Fibroblast of skin of abdomen (primary cell): ENCODE measurements around the gene ACOT7.
"Not testable (repeated sequence)": the region's sequence is repeated elsewhere in the genome, so short reads cannot be mapped to it uniquely, and the experiment has no call there.

ENCODE experiments used
- DNase-seq: peaks from one replicate; pipeline ENCODE4 v3.0.0-alpha.2; 2013

Gene ACOT7

DNA sequence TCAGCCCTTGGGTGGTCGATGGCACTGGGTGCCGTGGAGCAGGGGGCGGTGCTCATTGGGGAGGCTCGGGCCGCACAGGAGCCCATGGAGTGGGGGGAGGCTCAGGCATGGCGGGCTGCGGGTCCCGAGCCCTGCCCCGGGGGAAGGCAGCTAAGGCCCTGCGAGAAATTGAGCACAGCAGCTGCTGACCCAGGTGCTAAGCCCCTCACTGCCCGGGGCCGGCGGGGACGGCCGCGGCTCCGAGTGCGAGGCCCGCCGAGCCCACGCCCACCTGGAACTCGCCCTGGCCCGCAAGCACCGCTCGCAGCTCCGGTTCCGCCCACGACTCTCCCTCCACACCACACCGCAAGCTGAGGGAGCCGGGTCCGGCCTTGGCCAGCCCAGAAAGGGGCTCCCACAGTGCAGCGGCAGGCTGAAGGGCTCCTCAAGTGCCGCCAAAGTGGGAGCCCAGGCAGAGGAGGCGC, 2.2 kb upstream of the ACOT7 start:
- DNase-seq = not testable (repeated sequence)

DNA sequence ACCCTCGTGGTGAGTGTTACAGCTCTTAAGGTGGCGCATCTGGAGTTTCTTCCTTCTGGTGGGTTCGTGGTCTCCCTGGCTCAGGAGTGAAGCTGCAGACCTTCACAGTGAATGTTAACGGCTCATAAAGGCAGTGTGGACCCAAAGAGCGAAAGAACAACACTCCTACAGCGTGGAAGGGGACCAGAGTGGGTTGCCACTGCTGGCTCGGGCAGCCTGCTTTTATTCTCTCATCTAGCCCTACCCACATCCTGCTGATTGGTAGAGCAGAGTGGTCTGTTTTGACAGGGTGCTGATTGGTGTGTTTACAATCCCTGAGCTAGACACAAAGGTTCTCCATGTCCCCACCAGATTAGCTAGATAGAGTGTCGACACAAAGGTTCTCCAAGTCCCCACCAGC, 1.6 kb upstream of the ACOT7 start:
- not testable (repeated sequence) for DNase-seq

DNA sequence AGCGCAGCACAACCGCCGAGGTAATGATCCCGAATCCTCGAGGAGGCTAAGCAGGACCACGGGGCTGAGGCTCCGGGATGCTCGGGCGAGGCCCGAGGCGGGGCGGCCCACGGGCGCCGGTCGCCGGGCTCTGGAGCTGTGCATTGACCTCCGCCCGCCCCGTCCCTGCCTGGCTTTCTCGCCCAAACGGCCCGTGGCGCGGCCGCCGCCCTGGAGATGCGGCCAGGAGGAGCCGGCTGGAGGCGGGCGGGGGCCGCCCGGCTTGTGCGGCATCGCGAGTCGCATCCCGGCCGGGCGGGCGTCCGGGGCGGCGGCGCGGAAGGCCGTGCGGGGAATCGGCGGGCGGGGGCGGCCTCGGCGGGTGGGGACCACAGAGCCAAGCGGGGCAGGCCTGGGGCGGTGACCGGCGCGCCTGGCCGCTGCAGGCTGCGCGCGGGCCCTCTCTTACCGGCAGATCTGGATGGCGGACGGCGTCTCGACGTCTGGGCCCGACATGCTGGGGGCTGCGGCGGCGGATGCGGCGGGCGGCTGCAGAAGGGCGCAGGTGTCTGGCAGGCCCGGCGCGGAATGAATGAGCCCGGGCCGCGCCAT, 663 bp downstream of the ACOT7 start:
- DNase-seq = no peak

DNA sequence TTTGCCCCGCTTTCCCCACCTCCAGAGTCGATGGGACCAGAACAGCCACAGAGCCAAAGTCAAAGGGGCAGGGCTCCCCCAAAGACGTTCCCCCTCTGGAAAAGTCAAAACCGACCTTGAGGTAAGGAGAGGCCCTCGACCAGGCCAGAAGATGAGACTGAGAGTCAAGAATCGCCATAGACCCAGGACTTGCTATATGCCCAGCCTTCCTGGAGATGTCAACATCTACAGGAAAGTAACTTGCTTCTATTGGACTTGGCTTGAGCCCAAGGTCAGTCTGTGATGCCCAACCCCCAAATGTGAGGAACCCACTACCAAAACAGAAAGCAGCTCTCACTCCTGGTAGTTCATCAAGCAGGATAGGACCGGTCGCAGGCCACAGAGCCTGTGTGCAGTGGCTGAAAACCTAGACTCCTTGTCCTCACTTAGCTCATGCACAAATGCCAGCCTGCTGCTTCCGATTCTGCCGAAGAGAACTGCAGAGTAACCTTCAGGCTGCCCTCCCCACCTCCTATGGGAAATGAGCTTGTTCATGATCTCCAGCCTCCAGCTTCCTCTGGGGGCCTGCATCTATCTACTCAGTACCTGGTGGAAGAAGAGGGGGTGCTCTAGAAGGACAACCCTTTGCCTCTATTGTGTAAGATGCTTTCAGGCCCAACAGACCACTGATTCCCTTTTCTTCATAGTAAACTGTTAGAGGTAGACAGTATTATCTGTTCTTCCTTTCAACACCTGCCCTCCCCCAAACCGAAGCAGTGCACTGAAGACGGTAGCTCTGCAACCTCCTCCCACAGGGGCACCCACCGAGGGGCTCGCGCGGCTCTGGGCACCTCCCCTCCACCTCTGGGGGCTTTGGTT, 1.4 kb downstream of the ACOT7 start:
- no peak for DNase-seq

DNA sequence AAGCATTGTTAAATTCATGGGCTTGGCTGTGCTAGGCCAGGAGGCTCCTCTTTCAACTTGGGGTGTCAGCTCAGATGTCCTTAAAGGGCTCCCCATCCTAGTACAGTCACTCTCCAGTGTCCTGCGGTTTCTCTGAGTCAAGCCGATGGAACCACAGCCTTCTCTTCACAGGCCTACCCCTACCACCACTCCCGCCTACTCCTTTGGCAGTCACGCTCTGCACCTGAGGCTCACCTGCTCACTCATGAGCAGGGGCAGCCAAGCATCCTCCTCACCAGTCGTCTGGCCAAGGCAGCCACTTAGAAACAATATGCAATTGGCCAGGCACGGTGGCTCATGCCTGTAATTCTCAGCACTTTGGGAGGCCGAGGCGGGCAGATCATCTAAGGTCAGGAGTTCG, 3.6 kb downstream of the ACOT7 start:
- no peak for DNase-seq

DNA sequence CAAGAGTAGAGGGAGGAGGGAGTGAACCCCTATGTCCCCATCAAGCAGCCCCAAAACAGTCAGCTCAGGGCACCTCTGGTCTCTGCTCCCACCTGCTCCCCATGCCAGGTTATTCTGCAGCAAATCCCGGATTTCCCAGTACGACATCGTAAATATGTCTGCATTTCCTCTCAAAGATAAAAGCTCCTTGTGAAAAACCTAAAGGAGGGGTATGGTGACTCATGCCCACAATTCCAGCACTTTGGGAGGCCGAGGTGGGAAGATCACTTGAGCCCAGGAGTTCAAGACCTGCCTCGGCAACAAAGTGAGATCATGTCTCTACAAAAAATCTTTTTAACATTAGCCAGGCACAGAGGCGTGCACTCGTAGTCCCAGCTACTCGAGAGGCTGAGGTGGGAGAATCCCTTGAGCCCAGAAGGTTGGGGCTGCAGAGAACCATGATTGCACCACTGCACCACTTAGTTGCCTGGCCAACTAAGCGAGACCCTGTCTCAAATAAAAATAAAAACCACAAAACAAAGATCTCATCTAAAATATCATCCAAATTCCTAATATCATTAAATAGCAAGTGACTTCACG, 7.1 kb downstream of the ACOT7 start:
- peak; percentile 42 for DNase-seq

DNA sequence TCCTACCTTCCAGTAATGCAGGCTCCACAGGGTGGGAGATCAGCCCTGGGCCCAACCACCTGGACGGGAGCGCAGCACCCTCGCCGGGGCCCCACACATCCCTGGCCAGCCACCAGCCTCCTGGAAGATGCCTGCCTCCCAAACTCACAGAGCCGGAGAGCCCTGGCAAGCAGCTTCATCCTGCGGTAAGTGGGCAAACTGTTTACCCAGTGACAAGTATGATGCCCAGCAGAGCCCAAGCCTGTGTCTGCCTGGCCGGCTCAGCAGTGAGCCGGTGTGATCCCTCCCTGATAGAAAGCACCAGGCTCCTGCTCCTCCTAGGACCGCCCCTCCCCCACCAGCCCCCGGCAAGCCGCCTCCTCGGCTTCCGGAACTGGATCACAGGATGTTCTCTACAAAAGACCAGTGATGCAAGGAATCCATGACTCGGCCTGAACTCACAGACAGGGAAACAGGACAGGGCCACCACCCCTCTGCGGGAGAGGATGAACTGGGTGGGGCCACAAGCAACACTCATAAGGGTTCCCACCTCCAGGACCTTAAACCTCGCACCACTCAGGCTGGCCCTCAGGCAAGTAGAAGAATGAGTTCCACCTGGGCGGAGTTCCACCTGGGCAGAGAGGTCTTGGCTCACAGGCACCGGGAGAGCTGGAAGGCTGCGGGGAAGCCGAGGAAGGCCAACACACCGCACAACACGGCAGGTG, 7.9 kb downstream of the ACOT7 start:
- peak; percentile 69 for DNase-seq

DNA sequence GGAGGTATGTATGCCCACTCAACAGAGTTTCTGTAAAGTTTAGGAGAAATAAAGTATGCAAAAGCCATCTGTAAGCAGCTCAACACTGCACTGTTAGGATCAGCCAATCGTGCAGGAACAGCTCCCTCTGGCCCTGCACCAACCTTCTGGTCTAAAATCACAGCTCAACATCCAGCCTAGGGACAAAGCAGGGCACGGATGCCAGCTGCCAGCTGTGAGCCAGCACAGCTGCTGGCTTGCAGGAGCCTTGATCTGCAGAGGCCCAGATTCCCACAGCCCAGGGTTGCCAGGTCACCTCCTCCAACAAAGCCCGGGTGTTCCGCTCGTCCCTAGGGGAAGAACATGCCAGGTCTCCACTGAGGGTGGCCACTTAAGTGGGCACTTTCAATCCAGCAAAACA, 8.6 kb downstream of the ACOT7 start:
- no peak for DNase-seq

DNA sequence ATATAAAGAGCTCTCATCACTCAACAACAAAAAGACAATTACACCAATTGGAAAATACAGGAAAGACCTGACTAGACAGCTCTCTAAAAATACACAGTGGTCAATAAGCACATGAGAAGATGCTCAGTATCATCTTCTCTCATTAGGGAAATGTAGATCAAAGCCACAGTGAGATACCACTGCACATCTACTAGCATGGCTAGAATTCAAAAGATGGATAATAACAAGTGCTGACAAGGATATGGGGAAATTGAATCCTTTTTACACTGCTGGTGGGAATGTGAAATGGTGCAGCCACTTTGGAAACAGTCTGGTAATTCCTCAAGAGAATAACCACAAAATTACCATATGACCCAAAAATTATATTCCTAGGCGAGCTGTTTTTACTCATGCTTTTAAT, 9.4 kb downstream of the ACOT7 start:
- DNase-seq = no peak

DNA sequence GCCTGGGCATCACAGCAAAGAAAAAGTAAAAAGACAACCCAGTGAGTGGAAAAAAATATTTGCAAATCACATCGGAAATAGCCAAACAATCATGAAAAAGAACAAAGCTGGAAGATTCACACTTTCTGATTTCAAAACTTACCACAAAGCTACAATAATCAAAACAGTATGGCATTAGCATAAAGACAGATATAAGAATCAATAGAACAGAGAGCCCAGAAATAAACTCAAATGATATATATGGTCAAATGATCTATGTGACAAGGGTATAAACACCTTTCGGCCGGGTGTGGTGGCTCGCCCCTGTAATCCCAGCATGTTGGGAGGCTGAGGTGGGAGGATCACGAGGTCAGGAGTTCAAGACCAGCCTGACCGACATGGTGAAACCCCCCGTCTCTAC, 13.5 kb downstream of the ACOT7 start:
- no peak for DNase-seq

DNA sequence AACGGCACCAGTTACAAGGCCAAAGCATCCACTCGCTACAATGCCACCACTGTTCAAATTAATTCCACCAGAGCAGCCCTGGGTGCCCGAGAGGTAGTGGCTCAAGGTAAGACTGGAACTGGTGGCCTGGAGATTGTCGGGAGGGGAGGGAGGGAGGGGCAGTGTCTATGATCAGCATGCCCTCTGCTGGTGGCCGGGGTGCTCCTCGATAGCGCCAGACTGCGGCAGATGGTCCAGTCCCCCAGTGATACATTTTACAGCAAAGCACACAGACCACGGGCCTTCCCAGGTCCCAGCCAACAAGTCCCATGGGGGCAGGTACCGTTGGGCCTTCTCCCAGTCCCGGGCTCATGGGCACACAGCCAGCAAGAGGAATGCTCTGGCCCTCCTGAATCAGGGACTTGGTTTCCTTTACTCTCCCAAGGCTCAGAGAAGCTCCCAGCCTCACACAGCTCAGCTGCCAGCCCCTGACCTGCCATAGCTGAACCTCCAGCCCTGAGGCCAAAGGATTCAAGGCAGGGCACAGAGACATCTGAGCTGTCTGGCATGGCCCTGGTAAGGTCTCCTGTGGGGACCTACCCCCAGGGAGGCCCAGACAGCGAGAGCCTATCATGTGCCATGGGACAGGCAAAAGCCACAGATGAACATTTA, 15.3 kb downstream of the ACOT7 start:
- no peak for DNase-seq

DNA sequence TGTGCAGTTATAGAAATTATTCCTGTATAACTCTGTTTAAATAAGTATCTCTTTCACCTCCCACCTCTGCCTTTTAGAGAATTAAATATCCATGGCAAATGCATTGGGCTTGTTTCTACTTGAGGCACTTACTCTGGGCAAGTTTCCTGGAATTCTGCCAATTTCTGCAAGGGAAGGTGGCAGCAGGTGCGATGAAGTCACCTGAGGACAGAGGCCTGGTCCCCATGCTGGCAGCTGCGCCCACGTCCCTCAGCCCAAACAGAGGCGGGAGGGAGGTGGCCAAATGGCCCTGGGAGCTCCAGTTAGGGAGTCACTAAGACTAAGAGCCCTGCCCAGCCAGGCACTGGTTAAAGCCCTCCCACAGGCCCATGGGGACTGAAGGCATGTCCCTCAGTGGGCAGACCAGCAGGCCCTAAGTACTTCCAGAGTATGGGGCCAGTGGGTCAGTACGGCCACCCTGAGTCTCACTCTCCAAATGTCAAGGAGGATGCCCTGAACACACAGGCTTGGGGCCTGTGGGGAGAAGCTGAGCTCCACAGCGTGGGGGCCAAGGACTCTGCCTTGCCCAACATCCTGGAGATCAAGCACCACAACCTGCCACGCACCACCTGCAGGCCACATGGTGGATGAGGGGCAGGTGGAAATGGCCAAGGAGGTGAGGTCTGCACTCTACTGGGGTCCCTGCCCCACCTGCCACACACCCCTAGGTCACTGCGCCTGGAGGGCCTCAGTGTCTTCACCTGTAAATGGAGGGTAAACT, 19.4 kb downstream of the ACOT7 start:
- DNase-seq = no peak

DNA sequence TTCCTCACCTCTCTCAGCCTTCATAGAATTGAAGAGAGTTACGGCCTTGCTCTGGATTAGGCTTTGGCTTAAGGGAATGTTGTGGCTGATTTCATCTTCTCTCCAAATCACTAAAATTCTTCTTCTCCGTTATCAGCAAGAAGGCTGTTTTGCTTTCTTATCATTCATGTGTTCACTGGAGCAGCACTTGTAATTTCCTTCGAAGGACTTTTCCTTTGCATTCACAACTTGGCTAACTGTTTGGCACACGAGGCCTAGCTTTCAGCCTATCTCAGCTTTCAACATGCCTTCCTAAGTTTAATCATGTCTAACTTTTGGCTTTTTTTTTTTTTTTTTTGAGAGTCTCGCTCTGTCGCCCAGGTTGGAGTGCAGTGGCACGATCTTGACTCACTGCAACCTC, 21.3 kb downstream of the ACOT7 start:
- DNase-seq = not testable (repeated sequence)

DNA sequence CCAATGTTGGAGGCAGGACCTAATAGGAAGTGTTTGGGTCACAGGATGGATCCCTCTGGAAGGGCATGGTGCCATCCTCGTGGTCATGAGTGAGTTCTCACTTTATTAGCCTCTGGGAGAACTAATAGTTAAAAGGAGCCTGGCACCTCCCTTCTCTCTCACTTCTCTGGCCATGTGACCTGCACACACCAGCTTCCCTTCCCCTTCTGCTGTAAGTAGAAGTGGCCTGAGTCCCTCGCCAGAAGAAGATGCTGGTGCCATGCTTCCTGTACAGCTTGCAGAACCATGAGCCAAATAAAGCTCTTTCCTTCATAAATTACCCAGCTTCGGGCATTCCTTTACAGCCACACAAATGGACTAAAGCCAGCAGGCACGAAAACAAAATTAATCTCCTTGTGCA, 23.6 kb downstream of the ACOT7 start:
- no peak for DNase-seq

DNA sequence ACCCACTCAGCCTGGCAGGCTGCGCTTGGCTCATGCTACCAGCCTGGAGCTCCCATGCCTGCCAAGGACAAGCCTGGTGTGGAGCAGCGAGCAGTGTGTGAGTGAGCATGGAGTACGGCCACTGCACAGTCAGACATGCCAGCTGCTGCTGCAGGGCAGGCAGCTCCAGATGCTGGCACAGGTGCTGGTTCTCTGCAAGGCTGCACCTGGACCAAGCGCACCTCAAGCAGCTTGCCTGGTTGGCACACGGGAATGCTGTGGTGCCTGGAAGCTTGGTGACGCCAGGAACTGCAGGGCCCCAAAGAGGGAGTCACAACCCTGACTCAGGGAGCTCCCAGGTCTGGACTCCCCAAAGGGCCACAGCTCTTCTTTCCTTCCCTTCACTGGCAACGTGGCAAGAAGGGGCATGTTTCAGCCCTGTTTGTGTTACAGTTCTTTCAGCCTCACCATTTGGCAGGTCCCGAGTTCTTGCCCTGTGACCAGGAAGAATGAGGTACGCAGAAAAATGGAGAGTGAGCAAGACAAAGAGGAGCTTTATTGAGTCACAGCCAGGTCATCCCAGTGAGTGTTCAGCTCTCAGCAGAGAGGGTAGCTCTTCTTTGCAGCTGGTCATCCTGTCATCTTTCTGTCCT, 26.1 kb downstream of the ACOT7 start:
- DNase-seq = no peak

DNA sequence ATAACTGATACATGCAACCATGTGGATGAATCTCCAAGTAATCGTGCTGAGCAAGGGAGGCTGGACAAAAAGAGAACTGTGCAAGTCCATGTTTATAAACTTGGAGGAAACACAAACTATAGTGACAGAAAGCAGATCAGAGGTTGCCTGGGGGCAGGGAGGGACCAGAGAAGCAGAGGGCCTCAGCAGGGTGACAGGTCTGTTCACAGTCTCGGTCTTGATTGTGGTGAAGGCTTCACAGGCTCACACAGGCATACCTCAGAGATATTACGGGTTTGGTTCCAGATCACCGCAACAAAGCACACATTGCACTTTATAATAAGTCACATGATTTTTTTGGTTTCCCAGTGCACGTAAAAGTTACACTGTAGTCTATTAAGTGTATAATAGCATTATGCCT, 28.5 kb downstream of the ACOT7 start:
- DNase-seq = no peak

DNA sequence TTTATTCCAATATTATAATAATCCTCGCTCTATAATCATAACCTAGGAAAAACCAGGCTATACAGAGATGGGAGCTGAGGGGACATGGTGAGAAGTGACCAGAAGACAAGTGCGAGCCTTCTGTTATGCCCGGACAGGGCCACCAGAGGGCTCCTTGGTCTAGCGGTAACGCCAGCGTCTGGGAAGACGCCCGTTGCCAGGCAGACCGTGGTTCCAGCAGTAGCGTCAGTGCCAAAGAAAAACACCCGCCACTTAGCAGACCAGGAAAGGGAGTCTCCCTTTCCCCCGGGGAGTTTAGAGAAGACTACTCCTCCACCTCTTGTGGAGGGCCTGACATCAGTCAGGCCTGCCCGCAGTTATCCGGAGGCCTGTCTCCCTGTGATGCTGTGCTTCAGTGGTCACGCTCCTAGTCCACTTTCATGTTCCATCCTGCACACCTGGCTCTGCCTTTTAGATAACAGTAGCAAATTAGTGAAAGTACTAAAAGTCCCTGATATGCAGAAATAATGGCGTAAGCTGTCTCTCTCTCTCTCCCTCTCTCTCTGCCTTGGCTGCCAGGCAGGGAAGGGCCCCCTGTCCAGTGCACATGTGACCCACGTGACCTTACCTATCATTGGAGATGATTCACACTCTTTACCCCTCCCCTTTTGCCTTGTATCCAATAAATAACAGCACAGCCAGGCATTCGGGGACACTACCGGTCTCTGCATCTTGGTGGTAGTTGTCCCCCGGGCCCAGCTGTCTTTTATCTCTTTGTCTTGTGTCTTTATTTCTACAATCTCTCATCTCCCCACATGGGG, 30.3 kb downstream of the ACOT7 start:
- peak; percentile 33 for DNase-seq

DNA sequence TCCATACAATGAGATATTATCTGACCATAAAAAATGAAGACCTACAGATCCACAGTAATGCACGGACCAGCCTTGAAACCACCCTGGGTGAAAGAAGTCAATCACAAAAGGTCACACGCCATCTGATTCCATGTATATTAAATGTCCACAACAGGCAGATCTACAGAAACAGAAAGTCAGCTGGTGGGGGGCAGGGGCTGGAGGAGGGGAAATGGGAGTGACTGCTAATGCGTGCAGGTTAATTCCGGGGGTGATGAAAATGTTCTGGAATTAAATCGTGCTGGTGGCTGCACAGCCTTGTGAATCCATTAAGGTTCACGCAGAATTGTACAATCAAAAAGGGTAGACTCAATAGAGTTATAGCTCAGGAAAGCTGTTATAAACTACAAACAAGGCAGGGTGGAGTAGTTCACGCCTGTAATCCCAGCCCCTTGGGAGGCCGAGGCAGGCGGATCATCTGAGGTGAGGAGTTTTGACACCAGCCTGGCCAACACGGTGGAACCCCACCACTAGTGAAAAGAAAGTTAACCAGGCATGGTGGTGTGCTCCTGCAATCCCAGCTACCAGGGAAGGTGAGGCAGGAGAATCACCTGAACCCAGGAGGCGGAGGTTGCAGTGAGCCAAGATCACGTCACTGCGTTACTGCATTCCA, 32.3 kb downstream of the ACOT7 start:
- no peak for DNase-seq

DNA sequence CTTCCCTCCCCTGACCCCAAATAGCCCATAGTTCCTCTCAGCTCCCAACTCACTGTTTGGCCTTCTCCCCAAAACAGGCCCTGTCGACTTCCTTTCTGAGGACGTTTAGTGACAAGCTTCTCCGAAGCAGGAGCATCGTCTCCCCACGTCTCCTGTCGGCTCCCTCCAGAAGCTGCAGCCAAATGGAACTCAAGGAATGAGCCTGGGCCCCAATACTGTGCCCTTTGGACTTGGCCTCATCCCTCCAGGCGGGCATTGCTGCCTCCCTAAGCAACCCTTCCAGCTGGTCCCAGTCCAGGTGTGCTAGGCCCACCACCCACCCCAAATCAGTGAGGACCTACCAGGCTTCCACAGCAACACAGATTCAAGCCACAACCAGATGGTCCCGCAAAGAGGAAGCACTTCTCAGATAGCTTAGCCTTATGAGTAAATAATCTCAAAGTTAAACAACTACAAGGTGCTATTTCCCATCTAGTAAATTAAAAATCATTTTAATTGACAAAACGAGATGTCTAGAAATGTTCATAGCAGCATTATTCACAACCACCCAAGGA, 33.0 kb downstream of the ACOT7 start:
- no peak for DNase-seq

DNA sequence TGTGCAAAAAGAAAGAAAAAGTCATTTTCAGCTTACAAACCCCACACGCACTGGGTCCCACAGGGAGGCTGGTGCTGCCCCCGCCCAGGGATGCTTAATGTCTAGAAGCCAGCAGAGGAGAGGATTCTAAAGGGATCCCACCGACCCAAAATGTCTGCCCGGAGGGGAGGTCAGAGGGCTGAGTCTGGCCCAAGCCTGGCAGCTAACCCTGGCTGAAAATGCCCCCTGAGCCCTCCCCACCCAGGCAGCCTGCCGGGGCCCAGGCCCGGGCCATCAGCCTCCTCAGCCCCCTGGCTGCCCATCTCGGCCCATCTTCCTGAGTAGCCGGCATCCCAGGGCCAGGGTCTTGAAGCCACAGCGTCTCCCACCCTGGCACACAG, 33.5 kb downstream of the ACOT7 start:
- DNase-seq = no peak
